ENCODE data around the gene TOX4. TPM values are rescaled to one million over a fixed set of nuclear protein-coding genes. Genes with fewer than 3 reads are reported as not detected.

TOX4 gene
- total RNA-seq, 2 donors from 2014 or later = 40.2 to 40.3 TPM

DNA sequence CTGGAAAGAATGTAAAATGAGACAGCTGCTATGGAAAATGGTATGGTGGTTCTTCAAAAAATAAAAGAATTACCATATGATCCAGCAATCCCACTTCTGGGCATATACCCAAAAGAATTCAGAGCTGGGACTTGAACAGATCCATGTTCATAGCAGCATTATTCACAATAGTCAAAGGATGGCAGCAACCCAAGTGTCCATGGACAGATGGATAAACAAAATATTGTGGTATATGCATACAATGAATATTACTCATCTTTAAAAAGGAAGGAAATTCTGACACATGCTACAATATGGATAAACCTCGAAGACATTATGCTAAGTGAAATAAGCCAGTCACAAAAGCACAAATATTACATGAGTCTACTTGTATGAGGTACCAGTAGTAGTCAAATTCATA is 9.4 kb upstream of the TOX4 start:
- H3K27ac ChIP-seq = no peak overlapping the region
- no peaks in the 10 kb centered on the region for H3K9me3 ChIP-seq
- H3K27me3 ChIP-seq = no peaks in the 10 kb centered on the region
- DNase-seq (ENCODE audit: low spot score) = no peak
- peaks cover 42% of the 10 kb centered on the region for H3K36me3 ChIP-seq
- TF ChIP-seq, protein P1, sequence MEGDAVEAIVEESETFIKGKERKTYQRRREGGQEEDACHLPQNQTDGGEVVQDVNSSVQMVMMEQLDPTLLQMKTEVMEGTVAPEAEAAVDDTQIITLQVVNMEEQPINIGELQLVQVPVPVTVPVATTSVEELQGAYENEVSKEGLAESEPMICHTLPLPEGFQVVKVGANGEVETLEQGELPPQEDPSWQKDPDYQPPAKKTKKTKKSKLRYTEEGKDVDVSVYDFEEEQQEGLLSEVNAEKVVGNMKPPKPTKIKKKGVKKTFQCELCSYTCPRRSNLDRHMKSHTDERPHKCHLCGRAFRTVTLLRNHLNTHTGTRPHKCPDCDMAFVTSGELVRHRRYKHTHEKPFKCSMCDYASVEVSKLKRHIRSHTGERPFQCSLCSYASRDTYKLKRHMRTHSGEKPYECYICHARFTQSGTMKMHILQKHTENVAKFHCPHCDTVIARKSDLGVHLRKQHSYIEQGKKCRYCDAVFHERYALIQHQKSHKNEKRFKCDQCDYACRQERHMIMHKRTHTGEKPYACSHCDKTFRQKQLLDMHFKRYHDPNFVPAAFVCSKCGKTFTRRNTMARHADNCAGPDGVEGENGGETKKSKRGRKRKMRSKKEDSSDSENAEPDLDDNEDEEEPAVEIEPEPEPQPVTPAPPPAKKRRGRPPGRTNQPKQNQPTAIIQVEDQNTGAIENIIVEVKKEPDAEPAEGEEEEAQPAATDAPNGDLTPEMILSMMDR (IDR thresholded peaks at IDR 0.05) = no peak
- H3K4me3 ChIP-seq = no peak overlapping the region
- H3K4me1 ChIP-seq = no peaks in the 10 kb centered on the region

DNA sequence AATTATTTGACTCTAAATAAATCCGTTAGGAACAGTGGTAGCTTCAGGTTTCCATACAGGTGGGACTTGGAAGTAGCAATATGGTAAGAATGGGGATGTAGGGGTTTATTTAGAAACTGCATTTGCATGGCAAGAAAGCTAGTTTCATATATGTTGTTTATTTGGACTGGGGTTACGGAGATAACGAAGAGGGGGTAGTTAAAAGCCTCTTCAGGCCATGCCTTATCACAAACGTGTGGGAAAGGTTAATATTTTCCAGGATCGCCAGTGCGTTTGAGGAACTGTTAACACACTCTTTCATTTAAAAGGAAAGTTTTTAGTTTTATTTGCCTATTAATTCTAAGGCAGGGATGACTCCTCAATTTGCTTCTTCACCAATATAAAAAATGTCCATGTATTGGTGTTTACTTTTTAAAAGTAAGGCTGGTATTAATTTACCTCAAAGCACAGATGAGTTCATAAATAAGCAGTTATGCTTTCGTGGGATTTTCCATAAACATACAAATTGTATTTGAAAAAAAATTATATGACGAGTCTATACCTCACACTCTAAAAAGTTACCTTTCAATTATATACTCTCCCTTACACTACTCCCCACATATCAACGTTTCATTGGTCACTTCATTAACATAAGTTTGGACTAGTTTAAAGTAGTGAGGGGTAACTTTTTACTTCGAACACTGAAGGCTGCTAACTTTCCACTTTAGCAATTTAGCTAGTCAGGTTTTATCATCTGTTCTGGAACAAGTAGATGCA is 1.1 kb upstream of the TOX4 start:
- no peak for DNase-seq (ENCODE audit: low spot score)
- TF ChIP-seq, protein P1 (IDR thresholded peaks at IDR 0.05) = no peak
- H3K27ac ChIP-seq = peak overlapping the region; percentile 83 to 85
- H3K4me3 ChIP-seq = peak overlapping the region; percentile 79 to 81
- no peaks in the 10 kb centered on the region for H3K9me3 ChIP-seq
- peaks cover 11% of the 10 kb centered on the region for H3K36me3 ChIP-seq
- no peaks in the 10 kb centered on the region for H3K27me3 ChIP-seq
- H3K4me1 ChIP-seq = peaks cover 0 to 23% of the 10 kb centered on the region in 2 donors

- TF ChIP-seq, protein P1 (IDR thresholded peaks at IDR 0.05) = no peak
- H3K27me3 ChIP-seq = no peaks in the 10 kb centered on the region
- DNase-seq (ENCODE audit: low spot score) = peak; percentile 85
- peaks cover 11% of the 10 kb centered on the region for H3K36me3 ChIP-seq
- H3K27ac ChIP-seq = peak overlapping the region; percentile 83 to 85
- H3K9me3 ChIP-seq = no peaks in the 10 kb centered on the region
- H3K4me1 ChIP-seq = peaks cover 0 to 23% of the 10 kb centered on the region in 2 donors
- peak overlapping the region; percentile 79 to 81 for H3K4me3 ChIP-seq
Measured at GRCh38 chr14:21476523-21476924, 471 bp upstream of the TOX4 start.

- peaks cover 54% of the 10 kb centered on the region for H3K36me3 ChIP-seq
Measured at GRCh38 chr14:21486640-21487087, 9.7 kb downstream of the TOX4 start.

DNA sequence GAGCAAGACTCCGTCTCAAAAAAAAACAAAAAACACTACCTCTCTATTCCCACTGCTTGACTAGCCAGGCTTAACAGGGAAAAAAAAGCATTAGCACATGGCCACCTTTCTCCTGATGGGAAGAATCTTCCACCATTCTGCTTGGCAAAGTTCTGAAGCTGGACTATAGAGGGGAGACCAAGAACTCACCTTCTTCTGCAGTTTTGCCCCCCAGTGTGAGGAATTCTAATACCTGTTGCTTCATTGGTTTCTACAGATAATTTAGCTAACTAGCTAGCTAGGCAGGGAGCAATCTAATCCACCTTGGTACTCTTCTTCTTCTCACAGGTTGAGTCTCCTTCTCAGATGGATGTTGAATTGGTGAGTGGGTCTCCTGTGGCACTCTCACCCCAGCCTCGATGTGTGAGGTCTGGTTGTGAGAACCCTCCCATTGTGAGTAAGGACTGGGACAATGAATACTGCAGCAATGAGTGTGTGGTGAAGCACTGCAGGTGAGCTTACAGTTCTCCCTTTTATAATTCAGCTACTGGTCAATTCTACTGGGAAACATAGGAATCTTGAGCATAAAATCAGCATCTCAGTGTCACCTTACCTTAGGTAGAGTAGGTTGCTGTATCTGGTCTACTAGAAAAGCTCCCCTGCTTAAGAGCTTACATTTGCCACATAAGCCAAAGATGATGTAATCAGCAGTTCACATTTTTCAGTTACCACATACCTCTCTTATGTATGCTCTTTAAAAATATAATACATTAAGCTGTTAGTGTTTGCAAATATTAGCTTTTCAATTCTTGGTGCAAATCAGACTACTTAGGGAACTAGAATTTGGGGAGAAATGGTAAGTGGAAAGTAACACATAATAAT is 18.1 kb downstream of the TOX4 start:
- TF ChIP-seq, protein P1 (IDR thresholded peaks at IDR 0.05) = no peak
- Histone ChIP-seq H3K4me3 (no peak overlapping the region), H3K4me1 (no peaks in the 10 kb centered on the region), H3K27me3 (no peaks in the 10 kb centered on the region), H3K36me3 (peaks cover 97% of the 10 kb centered on the region), H3K9me3 (no peaks in the 10 kb centered on the region), H3K27ac (no peak overlapping the region)
- DNase-seq (ENCODE audit: low spot score) = no peak

More at GRCh38 chr14:21486640-21487087, 9.7 kb downstream of the TOX4 start:
- no peaks in the 10 kb centered on the region for H3K9me3 ChIP-seq
- no peaks in the 10 kb centered on the region for H3K27me3 ChIP-seq
- TF ChIP-seq, protein P1 (IDR thresholded peaks at IDR 0.05) = no peak
- no peak overlapping the region for H3K4me3 ChIP-seq
- H3K27ac ChIP-seq = no peak overlapping the region
- no peak for DNase-seq (ENCODE audit: low spot score)
- no peaks in the 10 kb centered on the region for H3K4me1 ChIP-seq
